HG03521 (cell line): ENCODE data around the gene CTIF.

ENCODE experiments used
- ATAC-seq: cut with Tn5 transposase; IDR thresholded peaks from one replicate; pipeline ENCODE4 v1.9.1; 2021; ENCODE audit warnings: mild to moderate bottlenecking, moderate library complexity; ENCODE audit not compliant: unreplicated experiment

CTIF gene

GRCh38 chr18:48781163-48781987 is 242.5 kb downstream of the CTIF start:
- no peak for ATAC-seq

GRCh38 chr18:48781988-48782363 is 243.1 kb downstream of the CTIF start:
- ATAC-seq, result no peak

DNA sequence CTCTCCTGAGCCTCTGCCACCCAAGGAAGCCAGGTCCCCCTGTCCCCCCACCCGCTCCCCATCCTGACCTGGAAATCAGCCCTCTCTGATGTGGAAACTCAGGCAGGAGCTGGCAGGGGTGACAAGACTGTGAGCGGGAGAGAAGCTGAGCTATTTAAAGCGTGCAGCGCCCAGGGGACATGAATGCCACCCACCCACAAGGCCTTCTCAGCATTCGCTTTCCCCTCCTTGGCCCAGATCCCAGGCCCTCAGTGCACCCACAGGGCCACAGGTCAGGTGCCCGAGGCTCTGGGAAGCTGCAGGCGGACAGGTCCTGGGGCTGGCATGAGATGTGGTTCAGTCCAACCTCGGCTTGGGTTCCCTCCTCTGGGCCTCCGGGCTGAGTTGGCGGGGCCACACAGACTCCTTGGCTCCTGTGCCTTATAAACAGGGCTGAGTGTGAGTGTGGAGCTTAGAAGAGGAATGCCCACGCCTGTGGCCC is 243.6 kb downstream of the CTIF start:
- ATAC-seq, result no peak

DNA sequence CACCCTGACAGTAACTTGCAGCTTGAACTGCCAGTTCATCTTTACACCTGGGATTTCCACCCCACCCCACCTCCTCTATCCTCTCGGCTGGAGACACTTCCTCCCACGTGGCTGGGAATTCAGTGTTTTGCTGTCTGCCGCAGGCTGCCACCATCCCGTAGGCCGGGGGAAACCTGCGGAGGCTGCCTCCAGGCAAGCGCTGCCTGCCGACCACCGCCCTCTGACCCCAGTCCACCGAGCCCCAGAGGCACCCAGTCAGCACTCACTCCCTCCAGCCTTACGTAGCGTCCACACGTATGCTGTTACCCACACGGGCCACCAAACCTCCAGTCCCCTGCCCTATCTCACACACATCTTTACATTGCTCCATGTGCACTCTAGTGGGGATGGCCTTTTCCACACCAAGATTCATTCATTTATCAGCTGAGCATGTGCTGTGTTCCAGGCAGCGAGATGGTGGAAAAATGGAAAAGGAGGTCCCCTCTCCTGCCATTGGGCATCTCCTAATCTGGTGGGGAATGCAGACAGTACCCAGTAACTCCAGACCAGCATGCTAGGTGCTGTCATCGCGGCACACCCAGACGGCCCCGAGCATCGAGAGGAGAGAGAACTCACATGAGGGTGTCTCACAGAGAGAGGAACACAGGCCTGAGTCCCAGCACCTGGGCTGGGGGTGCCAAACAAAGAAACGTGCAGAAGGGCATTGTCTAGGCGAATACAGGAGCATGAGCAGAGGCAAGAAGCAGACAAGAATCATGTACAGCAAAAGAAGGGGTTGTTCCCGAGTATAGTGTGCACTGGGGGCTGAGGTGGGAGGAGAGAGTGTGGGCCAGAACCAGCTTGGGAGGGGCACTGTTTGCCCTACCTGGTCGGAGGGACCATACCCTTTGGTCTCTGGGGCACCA is 245.0 kb downstream of the CTIF start:
- ATAC-seq, result no peak

DNA sequence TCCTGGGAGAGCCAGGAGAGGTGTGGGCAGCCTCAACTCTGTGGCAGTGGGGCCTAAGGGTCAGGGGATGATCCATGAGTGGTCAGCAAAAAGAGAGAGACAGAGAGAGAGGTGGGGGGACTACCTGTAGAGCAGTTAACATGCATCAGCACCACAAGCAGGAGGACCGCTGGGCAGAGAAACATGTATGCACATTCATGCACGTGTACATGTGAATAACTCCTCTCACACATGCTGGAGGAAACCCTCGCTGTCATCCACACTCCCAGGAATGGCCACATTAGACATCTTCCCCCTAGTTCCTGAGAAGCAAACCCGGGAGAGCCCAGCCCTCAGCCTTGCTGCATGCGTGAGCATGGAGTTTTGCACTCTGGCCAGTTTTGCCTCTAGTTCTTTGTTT is 245.8 kb downstream of the CTIF start:
- ATAC-seq, result peak; percentile 27

- peak; percentile 81 for ATAC-seq
These were observed 246.3 kb downstream of the CTIF start for GRCh38 chr18:48785091-48785614.

GRCh38 chr18:48785736-48786454 is 247.1 kb downstream of the CTIF start:
- ATAC-seq, result no peak

DNA sequence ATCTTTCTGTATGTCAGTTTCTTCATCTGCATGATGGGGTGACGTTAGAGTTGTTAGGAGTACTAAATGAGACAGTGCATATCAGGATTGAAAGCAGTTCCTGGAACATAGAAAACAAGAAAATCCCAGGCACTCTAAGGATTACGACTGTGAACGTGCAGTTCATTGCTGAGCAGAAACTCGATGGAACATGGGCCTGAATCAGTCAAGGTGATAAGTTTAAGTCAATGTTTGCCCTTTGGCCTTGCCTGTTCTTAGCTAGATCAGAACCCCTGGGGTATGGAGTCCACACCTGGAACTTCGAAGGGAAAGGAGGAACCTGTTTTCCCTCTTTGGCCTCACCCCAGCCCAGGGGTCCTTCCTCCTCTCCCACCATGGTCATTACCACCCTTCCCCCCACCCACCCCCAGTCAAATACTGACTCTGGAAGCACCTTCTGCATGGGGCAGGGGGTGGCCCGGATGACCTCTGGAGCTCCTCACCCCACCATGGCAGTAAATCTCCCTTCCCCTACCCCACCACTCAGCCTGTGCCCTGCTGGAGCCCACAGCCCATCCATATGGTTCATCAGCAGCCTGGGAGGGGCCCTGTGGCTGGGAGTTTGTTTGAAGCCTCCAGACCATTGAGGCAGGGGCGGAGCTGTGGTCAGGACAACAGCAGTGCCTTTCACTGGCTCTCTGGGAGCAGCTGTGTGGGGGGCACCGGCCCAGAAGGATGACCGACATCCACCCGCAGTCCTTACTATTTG is 247.8 kb downstream of the CTIF start:
- no peak for ATAC-seq

GRCh38 chr18:48787203-48788151 is 248.6 kb downstream of the CTIF start:
- no peak for ATAC-seq

DNA sequence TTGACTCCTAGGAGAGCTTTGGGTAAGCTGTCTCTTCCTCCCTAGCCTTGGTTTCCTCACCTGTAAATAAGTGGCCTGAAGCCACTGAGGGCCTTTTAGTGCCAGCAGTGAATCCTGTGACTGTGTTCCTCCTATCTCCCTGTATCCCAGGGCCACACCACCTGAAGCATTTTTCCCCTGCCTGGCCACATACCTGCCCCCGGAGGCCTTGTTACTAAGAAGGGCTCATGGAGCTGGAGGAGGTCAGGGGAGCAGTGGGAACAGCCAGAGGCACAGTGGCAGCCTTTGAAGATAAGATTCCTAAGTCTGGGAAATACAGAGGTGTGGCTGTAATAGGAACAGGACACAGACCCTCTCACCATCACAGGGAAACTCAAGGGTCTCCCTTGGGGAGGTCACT is 249.5 kb downstream of the CTIF start:
- ATAC-seq, result no peak

DNA sequence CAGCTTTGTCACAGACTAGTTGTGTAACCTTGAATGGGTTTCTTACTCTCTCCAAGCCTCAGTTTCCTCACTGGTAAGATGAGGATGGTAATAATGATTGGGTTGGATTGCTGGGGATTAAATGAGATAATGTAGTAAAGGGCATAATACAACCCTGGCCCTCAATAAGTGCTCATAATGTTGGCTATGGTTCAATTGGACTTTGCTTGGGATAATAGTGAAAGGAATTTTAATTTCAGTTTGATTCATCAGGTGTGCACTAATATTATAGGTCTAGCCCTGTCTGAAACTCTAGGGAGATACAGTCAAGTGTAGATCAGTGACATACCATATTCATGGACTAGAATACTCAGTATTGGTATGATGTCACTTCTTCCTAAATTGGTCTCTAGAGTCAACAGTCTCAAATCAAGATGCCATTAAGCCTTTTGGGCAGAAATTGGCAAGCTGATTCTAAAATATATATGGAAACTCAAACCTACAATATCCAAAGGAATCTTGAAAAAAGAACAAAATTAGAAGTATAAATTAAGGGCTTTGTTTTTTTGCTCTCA is 250.5 kb downstream of the CTIF start:
- ATAC-seq, result no peak

DNA sequence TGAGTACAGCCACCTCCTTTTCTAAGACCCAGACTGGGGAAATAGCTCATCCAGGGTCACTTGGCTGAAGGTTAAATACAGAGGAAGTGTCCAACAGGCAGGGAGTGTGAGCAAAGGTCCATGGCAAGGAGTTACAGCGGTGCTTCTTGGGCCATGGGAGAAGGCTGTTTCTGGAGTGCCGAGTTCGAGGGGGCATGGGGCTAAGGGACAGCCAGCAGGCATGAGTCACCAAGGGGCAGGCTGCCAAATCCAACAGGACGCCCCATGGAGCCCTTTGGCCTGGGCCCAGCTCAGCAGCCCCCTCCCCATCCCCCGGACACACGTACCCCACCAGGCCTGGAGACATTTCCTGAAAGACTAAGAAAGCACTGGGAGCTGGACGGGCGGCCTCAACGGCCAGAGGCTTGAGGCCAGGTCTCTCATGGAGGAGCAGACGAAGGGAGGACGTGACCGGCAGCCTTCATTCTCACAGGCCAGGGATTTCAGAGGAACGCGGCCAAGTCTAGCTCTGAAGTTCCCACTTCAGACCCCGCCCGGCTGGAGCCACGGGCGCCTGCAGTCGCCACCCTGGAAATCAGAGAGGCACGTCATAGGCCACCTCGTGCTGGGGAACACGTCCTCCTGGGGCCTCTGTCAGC is 251.5 kb downstream of the CTIF start:
- no peak for ATAC-seq

GRCh38 chr18:48790869-48791635 is 252.2 kb downstream of the CTIF start:
- ATAC-seq, result no peak

- no peak for ATAC-seq
These were observed 252.8 kb downstream of the CTIF start for GRCh38 chr18:48791636-48792105.

DNA sequence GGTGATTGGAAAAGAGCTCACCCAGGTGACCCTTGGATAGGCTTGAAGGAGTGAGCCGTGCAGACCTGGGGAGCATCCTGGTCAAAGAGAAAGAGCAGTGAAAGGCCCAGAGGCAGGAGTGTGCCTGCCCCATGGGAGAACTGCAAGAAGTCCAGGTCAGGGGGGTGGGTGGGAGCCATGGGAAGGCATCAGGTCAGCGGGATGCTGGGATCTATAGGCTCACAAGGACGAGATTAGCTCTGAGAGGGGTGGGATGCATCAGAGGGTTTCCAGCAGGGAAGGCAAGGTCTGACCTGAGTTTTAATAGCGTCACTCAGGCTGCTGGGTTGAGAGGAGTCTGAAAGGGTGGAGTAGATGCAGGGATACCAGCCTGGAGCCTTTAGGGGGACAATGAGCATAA is 253.3 kb downstream of the CTIF start:
- no peak for ATAC-seq

GRCh38 chr18:48792611-48793380 is 254.0 kb downstream of the CTIF start:
- no peak for ATAC-seq
